Measurements from ENCODE around the gene DYNC2LI1.

The DYNC2LI1 gene

GRCh38 chr2:43818761-43819160 is 44.9 kb downstream of the DYNC2LI1 start:
- DNase-seq (ENCODE audit: low spot score) = no peak

- DNase-seq (ENCODE audit: low spot score) = no peak
Observed at GRCh38 chr2:43819491-43820163, 45.8 kb downstream of the DYNC2LI1 start.

GRCh38 chr2:43822839-43823238 is 49.0 kb downstream of the DYNC2LI1 start:
- DNase-seq (ENCODE audit: low spot score) = no peak

- no peak for DNase-seq (ENCODE audit: low spot score)
Observed at GRCh38 chr2:43823751-43824150, 49.9 kb downstream of the DYNC2LI1 start.

GRCh38 chr2:43824512-43824911 is 50.7 kb downstream of the DYNC2LI1 start:
- no peak for DNase-seq (ENCODE audit: low spot score)

GRCh38 chr2:43824951-43825493 is 51.2 kb downstream of the DYNC2LI1 start:
- DNase-seq (ENCODE audit: low spot score) = no peak

GRCh38 chr2:43825841-43826240 is 52.0 kb downstream of the DYNC2LI1 start:
- DNase-seq (ENCODE audit: low spot score) = no peak

GRCh38 chr2:43826305-43827250 is 52.7 kb downstream of the DYNC2LI1 start:
- DNase-seq (ENCODE audit: low spot score) = no peak

- DNase-seq (ENCODE audit: low spot score) = no peak
Observed at GRCh38 chr2:43831543-43832294, 57.9 kb downstream of the DYNC2LI1 start.

GRCh38 chr2:43832457-43832856 is 58.6 kb downstream of the DYNC2LI1 start:
- no peak for DNase-seq (ENCODE audit: low spot score)

- DNase-seq (ENCODE audit: low spot score) = no peak
Observed at GRCh38 chr2:43837033-43837432, 63.2 kb downstream of the DYNC2LI1 start.

- DNase-seq (ENCODE audit: low spot score) = no peak
Observed at GRCh38 chr2:43837831-43838559, 64.2 kb downstream of the DYNC2LI1 start.

GRCh38 chr2:43838560-43839267 is 64.9 kb downstream of the DYNC2LI1 start, which contains the start of the genes ABCG5 and ABCG8:
Gene ABCG5, minus strand, starts transcription at chr2:43838839. Its CDS starts 160 bp downstream, at chr2:43838679.
Gene ABCG8, plus strand, starts transcription at chr2:43838971. Its CDS starts 83 bp downstream, at chr2:43839054.
- DNase-seq (ENCODE audit: low spot score) = no peak

- no peak for DNase-seq (ENCODE audit: low spot score)
Observed at GRCh38 chr2:43839776-43840564, 66.1 kb downstream of the DYNC2LI1 start.

- DNase-seq (ENCODE audit: low spot score) = no peak
Observed at GRCh38 chr2:43840965-43841364, 67.1 kb downstream of the DYNC2LI1 start.

GRCh38 chr2:43841949-43842865 is 68.4 kb downstream of the DYNC2LI1 start:
- DNase-seq (ENCODE audit: low spot score) = no peak

GRCh38 chr2:43842866-43843226 is 69.0 kb downstream of the DYNC2LI1 start:
- no peak for DNase-seq (ENCODE audit: low spot score)

GRCh38 chr2:43845181-43845580 is 71.3 kb downstream of the DYNC2LI1 start:
- DNase-seq (ENCODE audit: low spot score) = no peak
